ENCODE measurements around the gene ENTPD5.
"Not testable (repeated sequence)": the region's sequence is repeated elsewhere in the genome, so short reads cannot be mapped to it uniquely, and the experiment has no call there.

The ENTPD5 gene

GRCh38 chr14:73995977-73996378 is 23.1 kb downstream of the ENTPD5 start:
- Histone ChIP-seq H3K27me3 (ENCODE audit: insufficient read depth, low read length) (no peaks in the 10 kb centered on the region), H2AFZ (ENCODE audit: low read depth, low read length) (no peak overlapping the region), H3K9me3 (ENCODE audit: low read length) (no peaks in the 10 kb centered on the region), H3K36me3 (ENCODE audit: insufficient read depth, low read length) (no peaks in the 10 kb centered on the region), H3K4me3 (ENCODE audit: low read length) (no peak overlapping the region), H3K4me1 (ENCODE audit: insufficient read depth, low read length) (no peaks in the 10 kb centered on the region)

GRCh38 chr14:73994926-73995325 is 24.2 kb downstream of the ENTPD5 start:
- H3K36me3 ChIP-seq (ENCODE audit: insufficient read depth, low read length); H3K4me3 ChIP-seq (ENCODE audit: low read length); H2AFZ ChIP-seq (ENCODE audit: low read depth, low read length); H3K27me3 ChIP-seq (ENCODE audit: insufficient read depth, low read length); H3K9me3 ChIP-seq (ENCODE audit: low read length); H3K4me1 ChIP-seq (ENCODE audit: insufficient read depth, low read length): not testable (repeated sequence)

- H3K36me3 ChIP-seq (ENCODE audit: insufficient read depth, low read length) = peaks cover 11% of the 10 kb centered on the region
- H2AFZ ChIP-seq (ENCODE audit: low read depth, low read length) = no peak overlapping the region
- no peaks in the 10 kb centered on the region for H3K4me1 ChIP-seq (ENCODE audit: insufficient read depth, low read length)
- no peak overlapping the region for H3K4me3 ChIP-seq (ENCODE audit: low read length)
- H3K27me3 ChIP-seq (ENCODE audit: insufficient read depth, low read length) = no peaks in the 10 kb centered on the region
- H3K9me3 ChIP-seq (ENCODE audit: low read length) = no peaks in the 10 kb centered on the region
Observed at GRCh38 chr14:73991092-73991491, 28.0 kb downstream of the ENTPD5 start.

- H3K27me3 ChIP-seq (ENCODE audit: insufficient read depth, low read length); H3K4me1 ChIP-seq (ENCODE audit: insufficient read depth, low read length); H3K4me3 ChIP-seq (ENCODE audit: low read length); H2AFZ ChIP-seq (ENCODE audit: low read depth, low read length); H3K9me3 ChIP-seq (ENCODE audit: low read length): not testable (repeated sequence)
- H3K36me3 ChIP-seq (ENCODE audit: insufficient read depth, low read length) = peaks cover 14% of the 10 kb centered on the region
Observed at GRCh38 chr14:73988656-73989055, 30.4 kb downstream of the ENTPD5 start.

- Histone ChIP-seq H3K4me1 (ENCODE audit: insufficient read depth, low read length) (no peaks in the 10 kb centered on the region), H2AFZ (ENCODE audit: low read depth, low read length) (no peak overlapping the region), H3K36me3 (ENCODE audit: insufficient read depth, low read length) (peaks cover 14% of the 10 kb centered on the region), H3K27me3 (ENCODE audit: insufficient read depth, low read length) (no peaks in the 10 kb centered on the region), H3K9me3 (ENCODE audit: low read length) (no peaks in the 10 kb centered on the region), H3K4me3 (ENCODE audit: low read length) (no peak overlapping the region)
Observed at GRCh38 chr14:73988065-73988464, 31.0 kb downstream of the ENTPD5 start.

GRCh38 chr14:73977896-73978295 is 41.2 kb downstream of the ENTPD5 start:
- H3K9me3 ChIP-seq (ENCODE audit: low read length) = no peaks in the 10 kb centered on the region
- peaks cover 3% of the 10 kb centered on the region for H3K36me3 ChIP-seq (ENCODE audit: insufficient read depth, low read length)
- peaks cover 3% of the 10 kb centered on the region for H3K4me1 ChIP-seq (ENCODE audit: insufficient read depth, low read length)
- no peak overlapping the region for H3K4me3 ChIP-seq (ENCODE audit: low read length)
- H3K27me3 ChIP-seq (ENCODE audit: insufficient read depth, low read length) = no peaks in the 10 kb centered on the region
- no peak overlapping the region for H2AFZ ChIP-seq (ENCODE audit: low read depth, low read length)

- H3K36me3 ChIP-seq (ENCODE audit: insufficient read depth, low read length) = peaks cover 3% of the 10 kb centered on the region
- H2AFZ ChIP-seq (ENCODE audit: low read depth, low read length) = no peak overlapping the region
- H3K9me3 ChIP-seq (ENCODE audit: low read length) = no peaks in the 10 kb centered on the region
- H3K4me3 ChIP-seq (ENCODE audit: low read length) = no peak overlapping the region
- no peaks in the 10 kb centered on the region for H3K27me3 ChIP-seq (ENCODE audit: insufficient read depth, low read length)
- peaks cover 3% of the 10 kb centered on the region for H3K4me1 ChIP-seq (ENCODE audit: insufficient read depth, low read length)
Observed at GRCh38 chr14:73976125-73976524, 43.0 kb downstream of the ENTPD5 start.

- H3K9me3 ChIP-seq (ENCODE audit: low read length) = no peaks in the 10 kb centered on the region
- no peak overlapping the region for H2AFZ ChIP-seq (ENCODE audit: low read depth, low read length)
- peaks cover 3% of the 10 kb centered on the region for H3K4me1 ChIP-seq (ENCODE audit: insufficient read depth, low read length)
- H3K27me3 ChIP-seq (ENCODE audit: insufficient read depth, low read length) = no peaks in the 10 kb centered on the region
- peaks cover 3% of the 10 kb centered on the region for H3K36me3 ChIP-seq (ENCODE audit: insufficient read depth, low read length)
- H3K4me3 ChIP-seq (ENCODE audit: low read length) = no peak overlapping the region
Observed at GRCh38 chr14:73973497-73973896, 45.6 kb downstream of the ENTPD5 start.

- Histone ChIP-seq H3K4me3 (ENCODE audit: low read length) (no peak overlapping the region), H2AFZ (ENCODE audit: low read depth, low read length) (no peak overlapping the region), H3K9me3 (ENCODE audit: low read length) (no peaks in the 10 kb centered on the region), H3K36me3 (ENCODE audit: insufficient read depth, low read length) (peaks cover 10% of the 10 kb centered on the region), H3K4me1 (ENCODE audit: insufficient read depth, low read length) (peaks cover 3% of the 10 kb centered on the region), H3K27me3 (ENCODE audit: insufficient read depth, low read length) (no peaks in the 10 kb centered on the region)
Observed at GRCh38 chr14:73968885-73969284, 50.2 kb downstream of the ENTPD5 start.

- Histone ChIP-seq H3K27me3 (ENCODE audit: insufficient read depth, low read length) (no peaks in the 10 kb centered on the region), H3K36me3 (ENCODE audit: insufficient read depth, low read length) (peaks cover 41% of the 10 kb centered on the region), H3K4me1 (ENCODE audit: insufficient read depth, low read length) (no peaks in the 10 kb centered on the region), H3K4me3 (ENCODE audit: low read length) (no peak overlapping the region), H3K9me3 (ENCODE audit: low read length) (no peaks in the 10 kb centered on the region), H2AFZ (ENCODE audit: low read depth, low read length) (no peak overlapping the region)
Observed at GRCh38 chr14:73965216-73965615, 53.9 kb downstream of the ENTPD5 start.

- no peaks in the 10 kb centered on the region for H3K4me1 ChIP-seq (ENCODE audit: insufficient read depth, low read length)
- H3K36me3 ChIP-seq (ENCODE audit: insufficient read depth, low read length) = peaks cover 71% of the 10 kb centered on the region
- no peaks in the 10 kb centered on the region for H3K27me3 ChIP-seq (ENCODE audit: insufficient read depth, low read length)
- no peak overlapping the region for H2AFZ ChIP-seq (ENCODE audit: low read depth, low read length)
- H3K9me3 ChIP-seq (ENCODE audit: low read length) = no peaks in the 10 kb centered on the region
- H3K4me3 ChIP-seq (ENCODE audit: low read length) = no peak overlapping the region
Observed at GRCh38 chr14:73961192-73961591, 57.9 kb downstream of the ENTPD5 start.

GRCh38 chr14:73958591-73958990 is 60.5 kb downstream of the ENTPD5 start:
- Histone ChIP-seq H3K4me1 (ENCODE audit: insufficient read depth, low read length) (no peaks in the 10 kb centered on the region), H3K27me3 (ENCODE audit: insufficient read depth, low read length) (no peaks in the 10 kb centered on the region), H3K4me3 (ENCODE audit: low read length) (no peak overlapping the region), H2AFZ (ENCODE audit: low read depth, low read length) (no peak overlapping the region), H3K9me3 (ENCODE audit: low read length) (no peaks in the 10 kb centered on the region), H3K36me3 (ENCODE audit: insufficient read depth, low read length) (peaks cover 78% of the 10 kb centered on the region)

GRCh38 chr14:73955674-73956073 is 63.4 kb downstream of the ENTPD5 start:
- H3K9me3 ChIP-seq (ENCODE audit: low read length) = no peaks in the 10 kb centered on the region
- no peak overlapping the region for H3K4me3 ChIP-seq (ENCODE audit: low read length)
- H3K27me3 ChIP-seq (ENCODE audit: insufficient read depth, low read length) = no peaks in the 10 kb centered on the region
- H3K4me1 ChIP-seq (ENCODE audit: insufficient read depth, low read length) = peaks cover 3% of the 10 kb centered on the region
- no peak overlapping the region for H2AFZ ChIP-seq (ENCODE audit: low read depth, low read length)
- peaks cover 55% of the 10 kb centered on the region for H3K36me3 ChIP-seq (ENCODE audit: insufficient read depth, low read length)

GRCh38 chr14:73953731-73954130 is 65.4 kb downstream of the ENTPD5 start:
- no peak overlapping the region for H3K4me3 ChIP-seq (ENCODE audit: low read length)
- peaks cover 38% of the 10 kb centered on the region for H3K36me3 ChIP-seq (ENCODE audit: insufficient read depth, low read length)
- peaks cover 3% of the 10 kb centered on the region for H3K4me1 ChIP-seq (ENCODE audit: insufficient read depth, low read length)
- no peaks in the 10 kb centered on the region for H3K27me3 ChIP-seq (ENCODE audit: insufficient read depth, low read length)
- no peaks in the 10 kb centered on the region for H3K9me3 ChIP-seq (ENCODE audit: low read length)
- H2AFZ ChIP-seq (ENCODE audit: low read depth, low read length) = no peak overlapping the region
